ENCODE data around the gene EN2. TPM values are rescaled to one million over a fixed set of nuclear protein-coding genes. Genes with fewer than 3 reads are reported as not detected.

EN2 gene
- polyA plus RNA-seq, 2 of the 4 experiments (the other 2 are of a cell fraction): 0.53 to 0.54 TPM

- no peak overlapping the region for H3K27ac ChIP-seq
- 0 out of 3 replicates have a peak, but pooled peaks cover 4% of the 10 kb centered on the region for H3K4me1 ChIP-seq
- TF ChIP-seq NFE2L2 (conservative IDR thresholded peaks at IDR 0.05; ENCODE audit: low read length) (no peak), NR3C1 (IDR thresholded peaks at IDR 0.05) (no peak), ZC3H11A (IDR thresholded peaks at IDR 0.05) (no peak), EHMT2 (IDR thresholded peaks at IDR 0.05; ENCODE audit: low read depth) (no peak), RFX5 (IDR thresholded peaks at IDR 0.05) (no peak), RNF2 (IDR thresholded peaks at IDR 0.05; ENCODE audit: borderline replicate concordance, low read depth) (no peak), HDAC2 (IDR thresholded peaks at IDR 0.05) (no peak), SMC3 (IDR thresholded peaks at IDR 0.05) (no peak), MAX (IDR thresholded peaks at IDR 0.05) (no peak), ZNF302 (CRISPR knock-in tag; IDR thresholded peaks at IDR 0.05) (no peak), PBX3 (IDR thresholded peaks at IDR 0.05) (no peak), KDM5A (IDR thresholded peaks at IDR 0.05) (no peak)
- no peak overlapping the region for H3K4me2 ChIP-seq
- ATAC-seq (no peak), DNase-seq (ENCODE audit: low read depth in 1 of 2, low spot score in 1 of 2) (no peak), FAIRE-seq (no peak)
- WGBS (ENCODE audit: missing lambda C conversion rate): 62% methylated on average over 24 of the region's 24 CpGs
- CTCF ChIA-PET: interaction anchor here (1.1 to 1.9 kb wide), 2 partner anchors 128 to 544 kb away, joined by 3 to 4 read pairs; no protein-coding TSS in a partner anchor
- H3K9me3 ChIP-seq: no peaks in the 10 kb centered on the region
- POLR2A ChIA-PET: interaction anchor here (0.6 kb wide), 1 partner anchor 980 kb away, joined by 8 read pairs; no protein-coding TSS in a partner anchor
- no peak overlapping the region for H3K4me3 ChIP-seq
Measured at GRCh38 chr7:155470686-155471638, 13.0 kb downstream of the EN2 start.

- H3K9me3 ChIP-seq: no peaks in the 10 kb centered on the region
Measured at GRCh38 chr7:155471718-155472117, 13.8 kb downstream of the EN2 start.

More at GRCh38 chr7:155471718-155472117, 13.8 kb downstream of the EN2 start:
- ChIA-PET CTCF (no interaction called here), POLR2A (no interaction called here)
- ATAC-seq: no peak
- H3K4me2 ChIP-seq: no peak overlapping the region
- H3K4me1 ChIP-seq: 0 out of 3 replicates have a peak, but pooled peaks cover 4% of the 10 kb centered on the region
- H3K27ac ChIP-seq: no peak overlapping the region
- DNase-seq (ENCODE audit: low read depth in 1 of 2, low spot score in 1 of 2): no peak
- no peak for FAIRE-seq
- TF ChIP-seq CEBPB (IDR thresholded peaks at IDR 0.05): no peak
- TF ChIP-seq EP300 (IDR thresholded peaks at IDR 0.05): no peak
- TF ChIP-seq HES2 (IDR thresholded peaks at IDR 0.05): no peak
- TF ChIP-seq MAX (IDR thresholded peaks at IDR 0.05): no peak
- TF ChIP-seq CTCF (IDR thresholded peaks at IDR 0.05): no peak
- TF ChIP-seq ELK1 (IDR thresholded peaks at IDR 0.05; ENCODE audit: low read depth, low read length): no peak
- TF ChIP-seq REST (IDR thresholded peaks at IDR 0.05): no peak
- no peak for TF ChIP-seq POLR2AphosphoS2 (conservative IDR thresholded peaks at IDR 0.05; ENCODE audit: low read length)
- no peak for TF ChIP-seq MYC (IDR thresholded peaks at IDR 0.05; ENCODE audit: borderline replicate concordance, low read length)
- TF ChIP-seq ATOH8 (CRISPR knock-in tag; IDR thresholded peaks at IDR 0.05; ENCODE audit: low read depth): no peak
- H3K4me3 ChIP-seq: no peak overlapping the region
- 83% methylated on average over 11 of the region's 11 CpGs for WGBS (ENCODE audit: missing lambda C conversion rate)
